ENCODE measurements around the gene SLC25A6.

GRCh38 chrX:1393871-1394615, 2.1 kb upstream of the SLC25A6 start:
- TF ChIP-seq, protein P1, sequence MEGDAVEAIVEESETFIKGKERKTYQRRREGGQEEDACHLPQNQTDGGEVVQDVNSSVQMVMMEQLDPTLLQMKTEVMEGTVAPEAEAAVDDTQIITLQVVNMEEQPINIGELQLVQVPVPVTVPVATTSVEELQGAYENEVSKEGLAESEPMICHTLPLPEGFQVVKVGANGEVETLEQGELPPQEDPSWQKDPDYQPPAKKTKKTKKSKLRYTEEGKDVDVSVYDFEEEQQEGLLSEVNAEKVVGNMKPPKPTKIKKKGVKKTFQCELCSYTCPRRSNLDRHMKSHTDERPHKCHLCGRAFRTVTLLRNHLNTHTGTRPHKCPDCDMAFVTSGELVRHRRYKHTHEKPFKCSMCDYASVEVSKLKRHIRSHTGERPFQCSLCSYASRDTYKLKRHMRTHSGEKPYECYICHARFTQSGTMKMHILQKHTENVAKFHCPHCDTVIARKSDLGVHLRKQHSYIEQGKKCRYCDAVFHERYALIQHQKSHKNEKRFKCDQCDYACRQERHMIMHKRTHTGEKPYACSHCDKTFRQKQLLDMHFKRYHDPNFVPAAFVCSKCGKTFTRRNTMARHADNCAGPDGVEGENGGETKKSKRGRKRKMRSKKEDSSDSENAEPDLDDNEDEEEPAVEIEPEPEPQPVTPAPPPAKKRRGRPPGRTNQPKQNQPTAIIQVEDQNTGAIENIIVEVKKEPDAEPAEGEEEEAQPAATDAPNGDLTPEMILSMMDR (IDR thresholded peaks at IDR 0.05), result no peak
- TF ChIP-seq ELF1 (IDR thresholded peaks at IDR 0.05), result no peak
- TF ChIP-seq MEF2A (IDR thresholded peaks at IDR 0.05; ENCODE audit: borderline replicate concordance, low read depth), result no peak
- no peak for TF ChIP-seq NRF1 (IDR thresholded peaks at IDR 0.05; ENCODE audit: low read depth, low read length)

Measured in SK-N-SH (cell line).